Limb (tissue), 2 donors: ENCODE data around the gene ZEB2.
A peak's percentile ranks its signal among the peaks of the same experiment; 100 is the strongest.

ENCODE experiments used
- DNase-seq, 2 donors: peaks; one replicate each; pipeline ENCODE4 v3.0.0-alpha.2; 2016; ENCODE audit errors: extremely low spot score in 2 of 2

ZEB2 gene

DNA sequence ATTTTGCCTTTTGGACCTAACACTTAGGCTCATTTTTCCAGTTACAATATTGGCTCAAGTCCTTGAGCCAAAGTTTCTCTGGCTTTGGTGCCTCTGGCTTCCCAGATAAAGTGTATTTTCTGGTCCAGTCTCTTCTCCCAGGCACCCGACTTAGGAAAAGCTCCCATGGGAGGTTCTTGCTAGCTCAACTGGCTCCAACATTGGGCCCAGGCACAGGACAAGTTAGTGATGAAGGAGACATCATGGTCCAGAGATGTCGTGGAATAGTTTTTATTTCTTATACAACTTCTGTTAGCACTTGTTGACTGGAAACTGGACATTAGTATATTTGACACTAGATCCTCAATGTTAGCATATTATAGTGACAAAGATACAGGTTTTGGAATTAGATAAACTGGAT lies 8.2 kb upstream of the ZEB2 start:
- no peak for DNase-seq

DNA sequence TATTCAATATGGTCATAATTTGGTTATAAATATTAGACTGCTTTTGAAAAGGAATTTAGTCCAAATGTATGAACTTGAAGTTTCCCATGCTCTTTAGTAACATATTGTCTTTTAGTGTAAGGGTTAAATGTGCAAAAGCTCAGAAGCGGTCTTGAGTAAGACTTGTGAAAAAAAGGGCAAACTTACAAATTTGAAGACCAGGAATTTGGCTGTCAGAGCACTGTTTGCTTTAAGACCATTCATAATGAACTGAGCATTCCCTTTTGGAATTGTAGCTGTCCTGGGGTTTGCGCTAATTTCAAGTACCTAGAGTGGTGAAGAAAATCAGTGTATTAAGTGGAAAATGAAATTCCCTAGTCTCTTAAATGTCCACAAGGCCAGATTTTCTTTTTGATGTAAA lies 6.9 kb upstream of the ZEB2 start:
- DNase-seq, result no peak

DNA sequence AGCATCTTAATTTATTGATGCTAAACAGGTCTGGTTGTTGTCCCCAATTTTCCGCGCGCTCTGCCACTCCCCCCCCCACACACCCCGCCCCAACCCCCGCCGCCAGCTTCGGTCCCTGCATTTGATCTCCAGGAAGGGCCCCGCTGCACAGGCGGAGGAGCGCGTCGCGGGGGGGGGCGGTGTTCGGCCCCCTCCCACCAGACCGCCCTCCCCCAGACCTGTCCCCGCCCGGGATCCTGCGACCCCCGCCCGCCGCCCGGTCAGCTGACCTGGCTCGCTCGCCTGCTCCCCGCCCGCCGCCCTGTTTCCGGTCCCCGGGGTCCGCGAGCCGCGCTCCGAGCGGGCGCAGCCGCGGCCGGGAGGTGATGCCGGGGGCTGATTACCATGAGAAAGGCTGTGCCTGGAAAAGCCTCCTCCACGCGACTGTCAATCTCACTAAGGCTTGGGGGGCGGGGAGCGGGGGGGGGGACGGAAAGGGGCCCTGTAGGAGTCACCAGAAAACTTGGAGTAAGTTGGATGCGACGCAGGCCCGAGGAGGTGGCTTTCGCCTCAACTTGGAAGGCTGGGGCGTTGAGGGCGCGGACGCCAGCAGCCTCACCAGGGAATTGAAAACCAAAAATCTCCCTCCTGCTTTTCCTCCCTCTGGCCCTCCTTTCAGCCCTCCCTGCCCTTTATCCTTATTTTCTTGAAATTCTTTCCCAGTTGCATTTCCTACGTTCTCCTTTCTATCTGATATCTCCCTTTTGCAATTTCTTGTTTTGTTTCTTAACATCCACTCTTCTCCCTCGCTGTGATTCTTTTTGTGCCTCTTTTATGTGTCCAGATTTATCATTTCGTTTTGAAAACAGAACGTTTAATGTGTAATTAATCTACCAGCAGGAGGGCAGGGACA lies 4.4 kb upstream of the ZEB2 start:
- peak in 1 of 2 donors; percentile 81 for DNase-seq

DNA sequence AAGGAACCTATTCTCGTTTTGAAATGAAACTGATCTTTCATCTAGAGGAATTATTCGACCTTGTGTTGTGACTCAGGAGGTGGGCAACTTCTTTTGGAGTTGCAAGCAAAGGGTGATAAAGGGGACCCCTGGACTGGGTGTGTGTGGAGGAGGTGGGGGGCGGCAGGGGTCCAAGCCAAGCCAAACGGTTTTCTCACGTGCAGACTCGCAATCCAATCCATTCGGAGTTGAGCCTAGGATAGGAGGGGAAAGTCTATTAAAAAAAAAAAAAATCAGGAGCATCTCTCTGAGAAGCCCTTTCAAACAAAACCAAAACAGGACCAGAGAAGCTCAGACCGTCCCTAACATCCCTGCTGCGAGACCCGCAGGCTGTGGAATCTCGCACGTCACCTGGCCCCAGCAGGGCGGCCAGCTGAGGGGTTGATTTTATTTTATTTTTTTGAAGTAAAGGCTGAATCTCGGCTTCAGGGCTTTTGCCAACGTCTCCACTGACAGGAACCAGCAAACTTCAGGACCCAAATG lies 3.7 kb upstream of the ZEB2 start:
- DNase-seq, result no peak

DNA sequence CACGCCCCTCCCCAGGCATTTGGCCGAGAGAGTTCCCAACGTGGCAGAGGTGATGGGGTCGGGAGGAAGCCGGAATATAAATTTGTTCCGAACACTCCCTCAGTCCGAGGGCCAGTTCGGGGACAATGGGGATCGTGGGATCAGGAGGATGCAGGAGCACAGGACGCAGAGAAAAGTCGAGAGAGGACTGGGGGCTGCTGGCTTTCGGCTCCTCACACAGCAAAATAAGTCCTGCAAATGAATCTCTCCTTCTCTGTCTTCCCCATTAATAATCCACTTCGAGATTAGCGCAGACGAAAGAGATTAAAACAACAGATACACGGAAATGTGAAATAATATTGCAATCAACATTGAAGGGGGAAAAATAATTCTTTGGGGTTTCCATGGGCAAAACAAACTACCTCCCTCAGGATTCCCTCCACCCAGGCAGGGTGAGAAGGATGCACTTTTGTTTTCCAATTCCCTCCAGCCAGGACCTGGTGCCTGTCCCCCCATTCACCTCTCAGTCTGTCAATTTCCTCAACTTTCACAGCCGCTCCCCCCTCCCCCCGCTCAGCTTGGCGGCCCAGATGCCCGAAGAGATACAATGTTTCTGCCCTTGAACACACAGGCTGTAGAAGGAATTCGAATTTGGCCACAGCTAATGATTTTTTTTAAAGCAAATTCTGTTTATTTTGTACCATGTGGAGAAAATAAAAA lies 3.1 kb upstream of the ZEB2 start:
- peak in 1 of 2 donors; percentile 60 for DNase-seq

DNA sequence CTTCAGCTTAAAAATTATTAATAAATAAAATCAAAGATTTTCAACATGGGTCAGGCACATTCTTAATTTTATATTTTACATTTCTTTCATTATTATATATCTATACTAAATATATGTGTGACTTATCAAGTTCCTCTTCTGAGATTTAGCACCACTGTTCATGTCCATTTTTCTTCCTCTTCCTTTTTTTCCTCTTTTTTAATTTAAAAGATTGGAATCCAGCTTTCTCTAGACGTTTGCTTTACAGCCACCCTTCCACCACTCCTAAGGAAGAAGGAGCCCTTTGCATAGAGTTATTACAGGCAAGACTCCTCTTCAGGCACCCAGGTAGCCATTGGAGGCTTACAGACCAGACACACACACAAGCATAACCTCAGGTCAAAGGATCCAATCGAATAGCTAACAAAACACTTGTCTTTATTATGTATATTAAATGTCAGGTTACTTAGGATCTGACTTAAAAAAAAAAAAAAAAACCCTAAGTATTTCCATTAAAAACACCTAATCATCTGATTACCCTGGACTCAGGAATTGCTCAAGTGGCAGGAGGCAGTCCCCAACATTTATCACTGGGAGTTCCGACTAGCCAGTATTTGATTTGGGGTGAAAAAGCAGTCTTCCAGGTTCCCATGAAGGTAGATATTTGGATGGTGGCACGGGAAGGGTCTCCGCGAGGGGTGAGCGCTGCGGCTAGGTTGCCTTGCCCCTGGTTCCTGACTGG lies 2.4 kb upstream of the ZEB2 start:
- DNase-seq, result no peak

DNA sequence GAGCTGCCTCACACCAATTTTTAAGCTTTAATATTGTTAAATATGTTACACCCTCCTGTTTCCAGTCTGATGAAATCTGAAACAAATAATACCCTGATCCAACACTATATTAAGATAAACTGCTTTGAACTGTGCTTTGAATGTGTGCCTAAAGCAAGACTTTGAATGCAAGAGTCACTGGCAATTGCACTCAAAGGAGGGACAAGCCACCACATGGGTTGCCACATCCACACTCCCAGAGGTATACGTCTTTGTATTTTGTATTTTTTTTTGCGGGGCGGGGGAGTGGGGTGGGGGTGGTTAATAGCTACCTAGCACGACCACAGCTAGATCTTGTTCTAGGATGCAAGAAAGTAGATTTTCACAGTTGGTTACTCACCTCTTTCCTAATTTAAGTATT lies 1.8 kb upstream of the ZEB2 start:
- no peak for DNase-seq

DNA sequence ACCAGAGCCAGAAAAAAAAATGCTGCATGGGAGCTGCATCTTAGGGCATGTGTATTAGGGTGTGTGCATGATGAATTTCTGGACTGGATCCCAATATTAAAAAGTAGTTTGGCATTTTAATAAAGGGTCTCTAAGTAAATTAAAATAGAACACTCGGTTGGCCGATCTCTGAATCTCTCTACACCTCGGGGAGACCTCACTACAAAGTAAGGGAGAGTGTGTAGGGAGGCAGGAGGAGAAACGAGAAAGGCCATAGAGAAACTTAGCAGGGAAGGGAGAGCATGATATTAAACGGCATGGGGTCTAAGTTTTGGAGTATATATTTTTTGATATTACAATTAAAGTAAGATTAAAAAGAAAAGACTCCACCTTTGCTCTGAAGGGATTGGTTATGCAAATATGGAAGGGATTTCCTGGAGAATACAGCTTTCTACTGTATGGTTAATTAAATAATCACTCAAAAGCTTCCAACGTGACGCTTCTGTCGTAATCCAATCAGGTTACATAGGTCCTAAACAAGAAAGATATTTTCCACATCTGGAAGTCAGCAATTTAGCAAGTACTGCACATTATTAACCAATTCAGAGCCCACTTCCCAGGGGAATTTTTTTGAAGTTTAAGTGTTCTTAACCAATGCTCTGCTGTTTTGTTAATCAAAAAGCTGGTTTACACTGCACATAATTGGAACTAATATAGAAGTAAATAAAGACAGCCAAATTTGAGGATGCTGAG lies 1.0 kb upstream of the ZEB2 start:
- no peak for DNase-seq

DNA sequence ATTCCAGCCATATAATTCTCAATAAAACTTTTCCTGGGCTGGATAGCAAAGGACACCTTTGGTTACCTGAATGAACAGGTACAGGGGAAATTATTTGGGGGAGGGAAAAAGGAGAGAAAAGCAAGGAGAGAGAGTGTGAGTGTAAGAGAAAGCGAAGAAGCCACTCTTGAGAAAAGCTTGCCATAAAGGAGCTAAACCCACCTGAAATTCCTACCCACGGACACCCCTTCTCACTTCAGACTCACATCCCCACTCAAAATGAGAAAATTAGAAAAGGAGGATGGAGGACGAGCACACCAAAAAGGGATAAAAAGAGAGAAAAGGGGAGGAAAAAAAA lies 354 bp downstream of the ZEB2 start:
- no peak for DNase-seq

DNA sequence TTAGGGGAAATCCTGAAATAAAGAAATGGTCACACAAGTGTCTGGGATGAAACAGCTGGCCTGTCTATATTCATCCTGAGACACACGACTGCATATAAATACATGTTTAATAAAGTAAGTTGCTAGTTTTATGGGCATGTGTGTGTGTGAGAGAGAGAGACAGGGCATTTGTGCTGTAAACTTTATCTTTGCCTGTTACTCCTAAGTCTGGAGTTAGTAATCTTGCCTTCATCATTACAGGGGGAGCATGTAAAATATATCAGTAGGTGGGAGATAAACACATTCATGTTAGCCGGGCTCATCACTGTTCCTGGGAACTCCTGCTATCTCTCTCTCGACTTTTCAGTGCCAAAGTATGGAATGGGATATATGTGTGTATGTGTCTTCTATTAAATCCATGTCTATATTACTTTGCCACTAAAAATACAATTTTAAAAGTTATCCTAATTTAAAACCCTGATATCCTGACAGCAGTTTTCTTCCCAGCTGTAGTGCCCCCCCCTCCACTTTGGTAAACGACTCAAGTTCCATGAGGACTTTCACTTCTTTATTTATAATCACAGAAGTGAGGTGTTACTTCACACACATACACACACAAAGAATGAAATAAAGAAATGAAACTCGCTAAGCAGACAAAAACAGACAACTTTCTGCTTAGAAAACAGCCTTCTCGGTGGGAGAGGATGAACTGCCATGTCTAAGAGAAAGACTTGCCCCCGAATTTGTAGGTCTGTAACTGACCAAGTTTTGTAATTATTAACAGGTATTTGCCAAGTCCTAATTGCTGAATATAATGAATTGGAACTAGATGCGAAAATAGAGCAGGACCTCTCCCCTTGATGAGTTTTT lies 947 bp downstream of the ZEB2 start:
- DNase-seq, result no peak

DNA sequence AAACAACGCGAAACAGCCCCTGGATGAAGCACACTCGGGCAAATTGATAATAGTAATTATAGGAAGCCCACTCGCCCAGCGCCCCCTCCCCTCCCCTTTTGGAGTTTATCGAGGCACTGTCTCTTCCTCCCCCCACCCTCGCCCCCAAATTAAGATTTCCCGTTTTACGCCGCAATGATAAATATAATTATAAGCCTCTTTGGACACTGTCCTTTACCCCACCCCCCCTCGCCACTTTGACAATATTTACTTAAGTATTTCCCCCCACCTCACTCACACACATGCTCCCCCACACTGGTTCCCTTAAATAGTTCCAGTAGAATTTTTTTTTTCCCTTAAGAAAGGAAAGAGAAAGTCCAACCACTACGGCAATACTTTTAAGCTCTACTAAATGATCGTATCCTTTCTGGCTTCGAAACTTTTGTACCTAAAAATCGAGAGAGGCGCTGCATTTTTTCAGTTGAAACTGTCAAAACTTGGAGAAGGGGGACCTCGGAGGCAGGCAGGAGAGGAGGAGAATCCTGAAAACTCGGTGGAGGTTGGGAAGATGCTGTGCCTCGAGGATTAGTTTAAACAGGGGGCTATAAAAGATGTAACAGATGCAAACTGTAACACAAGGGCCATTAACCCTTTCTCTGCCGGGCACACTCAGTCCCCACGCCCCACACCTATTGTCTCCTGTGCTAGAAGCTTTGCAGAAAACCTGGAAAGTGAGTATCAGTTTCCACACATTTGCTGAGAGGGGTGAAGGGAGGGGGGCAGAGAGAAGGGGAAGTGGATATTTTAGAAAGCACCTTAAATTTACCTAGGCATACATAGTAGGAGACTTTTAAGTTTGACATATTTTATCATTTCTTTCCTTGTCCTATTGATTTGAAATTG lies 1.8 kb downstream of the ZEB2 start:
- peak in 1 of 2 donors; percentile 73 for DNase-seq

DNA sequence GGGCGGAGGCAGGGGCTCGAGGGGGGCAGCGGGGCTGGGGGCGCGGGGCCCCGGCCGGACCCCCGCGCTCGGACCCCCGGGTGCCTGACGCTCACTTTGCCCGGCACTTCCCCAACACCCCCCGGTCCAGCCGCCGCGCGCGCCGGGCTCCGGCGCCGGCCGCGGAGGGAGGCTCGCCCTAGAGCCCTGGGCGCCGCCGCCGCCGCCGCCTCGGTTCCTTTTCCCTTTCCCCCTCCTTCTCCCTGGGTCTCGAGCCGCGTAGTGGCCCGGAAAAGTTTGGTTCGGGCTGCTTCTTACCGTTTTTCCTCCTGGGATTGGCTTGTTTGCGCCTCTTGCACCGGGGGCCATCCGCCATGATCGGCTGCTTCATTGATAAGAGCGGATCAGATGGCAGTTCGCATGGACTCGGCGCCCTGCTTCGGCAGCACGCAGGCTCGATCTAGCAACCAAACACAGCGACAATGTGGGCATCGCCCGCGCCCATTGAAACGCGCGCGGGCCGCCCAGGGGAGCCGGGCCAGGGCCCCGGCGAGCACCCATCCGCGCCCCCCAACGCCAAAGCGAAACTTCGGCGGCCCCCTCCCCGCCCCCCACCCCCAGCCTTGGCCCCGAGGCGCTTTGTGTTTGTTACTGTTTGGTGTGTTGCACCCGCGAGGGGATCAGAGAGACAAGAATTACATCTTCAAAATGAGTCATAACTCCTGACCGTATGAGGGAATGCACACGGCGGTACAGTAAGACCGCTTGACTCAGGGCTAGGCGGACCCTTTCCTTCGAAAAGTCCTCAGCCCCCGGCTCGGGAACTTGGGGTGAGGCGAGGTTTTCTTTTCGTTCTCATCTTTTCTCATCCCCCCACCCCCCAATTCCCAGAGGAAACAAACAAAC lies 2.7 kb downstream of the ZEB2 start:
- peak in 1 of 2 donors; percentile 77 for DNase-seq

DNA sequence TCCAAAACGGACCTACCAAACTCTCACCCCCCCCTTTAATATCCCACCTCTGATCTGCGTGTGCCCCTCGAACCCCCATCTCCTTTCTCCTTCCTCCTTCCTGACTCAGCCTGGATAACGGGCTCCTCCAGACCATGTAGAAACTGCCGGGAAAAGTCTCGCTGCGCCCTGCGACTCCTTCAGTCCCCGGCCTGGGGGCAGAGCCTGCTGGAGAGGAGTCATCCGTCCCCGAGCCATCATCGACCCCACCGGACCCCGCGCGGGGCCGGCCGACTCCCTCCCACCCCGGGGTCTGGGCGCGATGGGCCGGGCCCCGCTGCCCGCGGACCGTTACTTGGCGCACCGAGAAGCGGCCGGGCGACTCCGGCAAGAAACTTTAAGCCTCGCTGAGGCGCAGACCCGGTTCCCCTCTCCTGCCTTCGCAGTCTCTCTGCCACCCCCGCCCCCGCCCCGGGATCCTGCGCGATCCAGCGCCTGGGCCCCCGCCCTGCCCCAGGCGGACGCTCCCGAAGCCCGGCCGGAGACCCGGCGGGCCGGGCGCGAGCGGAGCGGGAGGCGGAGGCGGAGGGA lies 3.4 kb downstream of the ZEB2 start:
- peak in 1 of 2 donors; percentile 73 for DNase-seq

DNA sequence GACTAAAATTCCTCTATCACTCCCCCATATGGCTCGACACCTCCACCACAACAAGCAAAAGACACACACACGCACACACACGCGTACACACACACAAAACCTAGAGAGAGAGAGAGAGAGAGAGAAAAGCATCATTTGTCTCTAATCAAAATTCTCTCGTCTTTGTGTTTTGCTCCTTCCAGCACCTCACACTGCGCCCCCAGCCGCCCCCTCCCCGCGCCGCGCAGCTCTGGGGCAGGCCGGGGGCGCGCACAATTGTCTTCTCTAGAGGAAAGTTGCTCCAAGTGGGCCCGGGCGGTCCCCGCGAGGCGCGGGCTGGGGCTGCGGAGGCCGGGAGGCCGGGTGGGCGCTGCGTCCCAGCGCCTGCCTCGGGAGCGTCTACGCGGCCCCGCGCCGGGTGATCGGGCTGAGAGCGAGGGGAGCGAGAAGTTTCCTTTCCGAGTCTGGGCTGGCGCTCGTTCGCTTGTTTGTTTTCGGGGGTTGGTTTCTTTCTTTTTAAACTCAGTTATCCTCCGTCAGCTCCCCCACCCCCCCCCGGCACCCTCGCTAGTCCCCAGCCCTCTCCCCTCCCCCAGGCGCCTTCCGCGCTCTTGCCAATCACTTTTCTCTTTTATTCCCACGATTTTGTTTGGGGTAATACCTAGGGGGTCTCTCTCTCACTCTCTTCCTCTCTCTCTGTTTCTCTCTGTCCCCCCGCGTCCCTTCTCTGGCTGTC lies 4.1 kb downstream of the ZEB2 start:
- peak in 1 of 2 donors; percentile 78 for DNase-seq

DNA sequence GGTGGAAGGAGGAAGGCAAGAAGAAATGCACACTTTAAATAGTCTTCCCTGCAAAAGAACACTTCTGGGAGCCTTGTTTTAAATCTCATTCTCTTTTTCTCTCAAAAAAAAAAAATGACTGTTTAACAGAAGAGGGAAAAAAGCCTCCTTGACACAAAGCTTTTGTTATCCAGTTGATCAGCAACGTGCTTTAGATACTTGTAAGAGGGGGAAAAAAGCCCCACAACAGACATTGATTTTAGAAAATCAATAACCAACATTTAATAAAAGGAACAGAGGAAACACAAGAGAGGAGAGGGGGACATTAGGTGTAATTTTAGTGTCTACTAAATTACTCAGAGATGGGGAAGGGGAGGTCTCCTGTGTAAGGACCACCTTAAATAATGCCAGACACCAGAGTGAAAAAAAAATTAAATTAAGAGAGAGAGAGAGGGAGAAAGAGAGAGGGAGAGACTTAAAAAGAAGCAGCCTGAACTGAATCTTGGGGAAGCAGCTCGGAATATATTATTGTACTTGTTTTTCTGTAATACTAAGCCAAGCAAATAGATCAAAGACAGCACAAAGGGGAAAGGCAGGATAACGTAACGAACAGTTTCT lies 4.7 kb downstream of the ZEB2 start:
- DNase-seq, result no peak

DNA sequence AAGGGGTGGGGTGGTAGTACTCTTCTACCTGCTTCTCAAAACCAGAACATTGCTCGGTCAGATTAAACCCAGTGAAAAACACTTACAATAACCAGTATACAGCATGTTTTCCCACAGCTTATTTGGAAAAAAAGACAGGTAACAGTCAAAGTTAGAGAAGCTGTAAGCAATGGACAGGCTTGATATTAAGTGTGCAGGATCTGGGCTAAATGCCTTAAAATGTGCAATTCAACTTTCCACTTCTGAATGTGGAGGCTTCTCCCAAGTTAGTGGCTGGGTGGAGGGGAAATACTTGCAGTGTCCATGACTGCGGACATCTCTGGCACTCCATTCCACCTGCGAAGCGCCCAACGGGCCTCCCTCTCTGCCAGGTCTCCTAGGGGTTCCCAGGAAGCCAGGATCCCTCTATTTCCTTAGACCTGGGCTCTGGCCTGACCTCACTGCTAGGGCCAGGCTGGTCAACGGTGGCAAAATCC lies 5.3 kb downstream of the ZEB2 start:
- peak in 1 of 2 donors; percentile 48 for DNase-seq
